ACC112 (cell line): ENCODE data around the gene ZNF580.

Experiments used
- H2AFZ ChIP-seq: fragments of 200-600 bp; sonication (generic); one replicate; pipeline ENCODE4 v1.6.0; 2017; ENCODE audit warnings: antibody characterized with exemption, low read length; ENCODE audit not compliant: unreplicated experiment
- H3K27ac ChIP-seq: fragments of 200-600 bp; sonication (generic); 2 replicates; pipeline ENCODE4 v1.5.1; 2014; ENCODE audit warnings: low read depth, mild to moderate bottlenecking, antibody characterized with exemption, low read length, moderate library complexity
- H3K27me3 ChIP-seq: fragments of 200-600 bp; sonication (generic); 2 replicates; pipeline ENCODE4 v1.6.1; 2014; ENCODE audit warnings: mild to moderate bottlenecking, antibody characterized with exemption, low read length, moderate library complexity, mixed read lengths; ENCODE audit not compliant: insufficient read depth
- H3K36me3 ChIP-seq: fragments of 200-600 bp; sonication (generic); 2 replicates; pipeline ENCODE4 v1.6.1; 2016; ENCODE audit warnings: mild to moderate bottlenecking, antibody characterized with exemption, low read length, moderate library complexity, mixed read lengths; ENCODE audit not compliant: insufficient read depth
- H3K4me1 ChIP-seq: fragments of 200-600 bp; sonication (generic); one replicate; pipeline ENCODE4 v1.6.1; 2016; ENCODE audit warnings: low read length, mixed read lengths; ENCODE audit not compliant: insufficient read depth, unreplicated experiment, control insufficient read depth
- H3K4me3 ChIP-seq: fragments of 200-600 bp; sonication (generic); 2 replicates; pipeline ENCODE4 v1.5.1; 2014; ENCODE audit warnings: mild to moderate bottlenecking, low read depth, low read length
- H3K79me2 ChIP-seq: fragments of 200-600 bp; sonication (generic); one replicate; pipeline ENCODE4 v1.6.0; 2016; ENCODE audit warnings: low read length; ENCODE audit not compliant: control insufficient read depth, unreplicated experiment, insufficient read depth

ZNF580 gene

GRCh38 chr19:55647732-55648584 is 7.2 kb downstream of the ZNF580 start, which contains the start of gene CCDC106:
Gene CCDC106 (plus strand): TSS chr19:55648212. CDS start chr19:55649047, 835 bp downstream.
- Histone ChIP-seq H3K27me3 (no peaks in the 10 kb centered on the region), H2AFZ (peak within 1 kb of the TSS; percentile 38), H3K27ac (no peak within 1 kb of the TSS), H3K79me2 (peaks cover 24% of the 10 kb centered on the region), H3K4me3 (peak within 1 kb of the TSS; percentile 86), H3K36me3 (no peaks in the 10 kb centered on the region; the same call in 1 of the 2 replicates), H3K4me1 (peaks cover 8% of the 10 kb centered on the region)

- H2AFZ ChIP-seq = no peak overlapping the region
- H3K27me3 ChIP-seq = no peaks in the 10 kb centered on the region
- H3K27ac ChIP-seq = no peak overlapping the region
- no peaks in the 10 kb centered on the region; the same call in 1 of the 2 replicates for H3K36me3 ChIP-seq
- peaks cover 20% of the 10 kb centered on the region for H3K79me2 ChIP-seq
- H3K4me3 ChIP-seq = peak overlapping the region; percentile 86
- peaks cover 5% of the 10 kb centered on the region for H3K4me1 ChIP-seq
Observed at GRCh38 chr19:55648585-55649267, 7.9 kb downstream of the ZNF580 start.

- Histone ChIP-seq H3K4me3 (no peak overlapping the region; the same call in 1 of the 2 replicates), H3K27ac (no peak overlapping the region), H2AFZ (no peak overlapping the region), H3K79me2 (peaks cover 13% of the 10 kb centered on the region), H3K4me1 (peaks cover 5% of the 10 kb centered on the region), H3K27me3 (no peaks in the 10 kb centered on the region), H3K36me3 (no peaks in the 10 kb centered on the region; the same call in 1 of the 2 replicates)
Observed at GRCh38 chr19:55649268-55650125, 8.7 kb downstream of the ZNF580 start.

- no peaks in the 10 kb centered on the region for H3K36me3 ChIP-seq
Observed at GRCh38 chr19:55650126-55650557, 9.3 kb downstream of the ZNF580 start.

GRCh38 chr19:55650602-55651230 is 9.9 kb downstream of the ZNF580 start:
- Histone ChIP-seq H3K36me3 (no peaks in the 10 kb centered on the region), H3K79me2 (peaks cover 5% of the 10 kb centered on the region), H3K4me3 (no peak overlapping the region), H2AFZ (no peak overlapping the region), H3K27ac (no peak overlapping the region), H3K27me3 (no peaks in the 10 kb centered on the region), H3K4me1 (peaks cover 3% of the 10 kb centered on the region)

More at GRCh38 chr19:55650126-55650557, 9.3 kb downstream of the ZNF580 start:
- Histone ChIP-seq H3K27me3 (no peaks in the 10 kb centered on the region), H3K4me1 (peaks cover 4% of the 10 kb centered on the region), H3K4me3 (no peak overlapping the region), H3K79me2 (peaks cover 6% of the 10 kb centered on the region), H2AFZ (no peak overlapping the region), H3K27ac (no peak overlapping the region)

GRCh38 chr19:55651236-55651635 is 10.4 kb downstream of the ZNF580 start:
- H3K4me3 ChIP-seq = no peak overlapping the region
- no peak overlapping the region for H3K27ac ChIP-seq
- H3K4me1 ChIP-seq = peaks cover 3% of the 10 kb centered on the region
- no peak overlapping the region for H2AFZ ChIP-seq
- H3K27me3 ChIP-seq = no peaks in the 10 kb centered on the region
- H3K36me3 ChIP-seq = no peaks in the 10 kb centered on the region
- peaks cover 9% of the 10 kb centered on the region for H3K79me2 ChIP-seq

GRCh38 chr19:55652311-55653128 is 11.7 kb downstream of the ZNF580 start:
- peaks cover 11% of the 10 kb centered on the region for H3K4me1 ChIP-seq
- peaks cover 22% of the 10 kb centered on the region for H3K79me2 ChIP-seq
- no peaks in the 10 kb centered on the region for H3K27me3 ChIP-seq
- no peak overlapping the region for H3K27ac ChIP-seq
- H3K4me3 ChIP-seq = no peak overlapping the region
- no peaks in the 10 kb centered on the region for H3K36me3 ChIP-seq
- no peak overlapping the region for H2AFZ ChIP-seq

GRCh38 chr19:55653651-55654322 is 13.0 kb downstream of the ZNF580 start:
- peaks cover 35% of the 10 kb centered on the region for H3K79me2 ChIP-seq
- peak overlapping the region; percentile 98 for H3K27ac ChIP-seq
- no peaks in the 10 kb centered on the region for H3K36me3 ChIP-seq
- peaks cover 20% of the 10 kb centered on the region for H3K4me1 ChIP-seq
- no peaks in the 10 kb centered on the region for H3K27me3 ChIP-seq
- H3K4me3 ChIP-seq = peak overlapping the region; percentile 87
- peak overlapping the region; percentile 30 for H2AFZ ChIP-seq

- Histone ChIP-seq H3K27ac (peak overlapping the region; percentile 98), H3K36me3 (no peaks in the 10 kb centered on the region), H2AFZ (peak overlapping the region; percentile 77), H3K4me1 (peaks cover 23% of the 10 kb centered on the region), H3K27me3 (no peaks in the 10 kb centered on the region), H3K79me2 (peaks cover 41% of the 10 kb centered on the region), H3K4me3 (peak overlapping the region; percentile 87)
Observed at GRCh38 chr19:55654323-55654867, 13.6 kb downstream of the ZNF580 start.
